Measurements from ENCODE around the gene TOMM40.
"Not testable (repeated sequence)": the region's sequence is repeated elsewhere in the genome, so short reads cannot be mapped to it uniquely, and the experiment has no call there.

Gene TOMM40

GRCh38 chr19:44872661-44873060 lies 18.4 kb upstream of the TOMM40 start:
- no peak for DNase-seq

- no peak for DNase-seq
Measured at GRCh38 chr19:44874317-44874716, 16.7 kb upstream of the TOMM40 start.

DNA sequence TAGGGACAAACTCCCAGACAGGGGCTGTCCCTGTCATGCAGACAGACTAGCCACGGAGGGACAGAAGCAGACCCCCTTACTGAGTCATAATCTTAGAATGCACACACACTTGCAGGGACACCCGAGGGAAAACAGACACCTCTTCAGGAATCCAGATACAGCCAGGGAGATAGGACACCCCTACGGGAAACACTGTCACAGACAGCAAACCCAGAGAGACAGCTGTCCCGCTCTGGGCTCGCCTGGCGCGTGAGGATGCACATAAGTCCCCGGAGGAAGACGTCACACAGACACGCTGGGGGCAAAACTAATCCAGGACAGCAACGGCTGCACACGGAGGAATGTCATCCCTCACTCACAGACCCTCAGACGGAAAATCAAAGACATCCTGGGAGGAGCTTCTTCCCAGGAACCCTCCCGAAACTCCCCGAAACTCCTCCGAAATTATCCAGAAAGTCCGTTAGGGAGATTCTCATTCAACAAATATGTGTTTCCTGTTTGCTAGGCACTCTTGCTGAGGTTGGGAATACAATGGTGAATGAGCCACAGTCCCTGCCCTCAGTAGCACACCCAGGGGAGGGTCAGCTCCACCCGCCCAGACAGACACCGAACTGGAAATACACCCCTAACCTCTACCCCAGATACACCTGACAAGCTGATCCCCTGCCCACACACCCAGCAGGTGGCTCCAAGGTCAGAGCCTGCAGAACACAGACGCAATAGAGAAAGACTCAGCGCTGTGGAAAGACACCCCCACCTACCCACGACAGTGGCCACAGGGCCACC lies 15.2 kb upstream of the TOMM40 start:
- no peak for DNase-seq

- no peak for DNase-seq
Measured at GRCh38 chr19:44876930-44877535, 14.0 kb upstream of the TOMM40 start.

- no peak for DNase-seq
Measured at GRCh38 chr19:44878120-44878865, 12.8 kb upstream of the TOMM40 start.

GRCh38 chr19:44879309-44880065 lies 11.6 kb upstream of the TOMM40 start:
- DNase-seq = no peak

DNA sequence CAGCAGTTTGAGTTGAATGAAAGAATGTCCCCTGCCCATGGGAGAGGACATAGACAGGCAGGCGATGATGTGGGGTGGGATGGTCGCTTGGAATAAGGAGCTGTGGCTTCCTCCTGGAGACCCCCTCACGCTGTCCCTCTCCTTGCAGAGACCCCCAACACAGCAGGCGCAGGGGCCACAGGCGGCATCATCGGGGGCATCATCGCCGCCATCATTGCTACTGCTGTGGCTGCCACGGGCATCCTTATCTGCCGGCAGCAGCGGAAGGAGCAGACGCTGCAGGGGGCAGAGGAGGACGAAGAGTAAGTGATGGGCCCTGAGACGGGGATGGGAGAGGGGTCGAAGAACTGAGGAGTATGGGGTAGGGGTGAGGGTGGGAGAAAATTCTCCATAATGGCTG lies 9.0 kb upstream of the TOMM40 start:
- no peak for DNase-seq

- not testable (repeated sequence) for DNase-seq
Measured at GRCh38 chr19:44882619-44883397, 8.2 kb upstream of the TOMM40 start.

- no peak for DNase-seq
Measured at GRCh38 chr19:44883922-44884321, 7.1 kb upstream of the TOMM40 start.

DNA sequence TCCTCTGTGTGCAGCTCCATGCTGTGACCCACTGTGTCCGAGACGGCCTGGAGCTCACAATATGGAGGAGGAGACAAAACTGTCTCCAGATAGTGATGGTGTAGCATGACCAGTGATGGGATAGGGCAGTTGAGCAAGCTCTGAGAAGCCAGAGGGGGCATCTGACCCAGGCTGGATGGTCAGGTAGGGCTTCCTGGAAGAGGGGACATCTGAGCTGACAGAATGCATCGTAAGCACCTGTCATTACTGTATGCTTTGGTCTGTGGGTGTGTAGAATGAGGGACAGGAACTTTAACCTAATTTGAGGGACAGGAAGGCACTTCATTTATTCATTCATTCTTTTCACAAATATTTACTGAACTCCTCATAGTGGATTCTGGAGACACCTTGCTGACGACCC lies 6.5 kb upstream of the TOMM40 start:
- DNase-seq = no peak

DNA sequence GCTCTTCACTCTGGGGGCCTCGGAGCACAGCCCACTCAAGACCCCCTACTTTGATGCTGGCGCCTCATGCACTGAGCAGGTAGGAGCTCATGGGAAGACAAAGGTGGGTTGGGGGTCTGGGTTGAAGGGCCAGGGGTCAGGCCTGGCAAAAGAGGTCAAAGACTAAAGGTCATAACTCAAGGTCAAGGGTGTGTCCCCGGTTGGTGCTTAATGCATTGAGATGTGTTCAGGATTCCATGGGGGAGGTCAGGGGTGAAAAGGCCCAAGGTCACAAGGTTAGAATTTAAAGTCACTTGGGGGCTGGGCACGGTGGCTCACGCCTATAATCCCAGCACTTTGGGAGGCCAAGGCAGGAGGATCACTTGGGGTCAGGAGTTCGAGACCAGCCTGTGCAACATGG lies 4.9 kb upstream of the TOMM40 start:
- DNase-seq = no peak

- DNase-seq = no peak
Measured at GRCh38 chr19:44887648-44888047, 3.4 kb upstream of the TOMM40 start.

GRCh38 chr19:44888335-44888734 lies 2.7 kb upstream of the TOMM40 start:
- not testable (repeated sequence) for DNase-seq

GRCh38 chr19:44889830-44890365 lies 1.2 kb upstream of the TOMM40 start:
- DNase-seq = no peak

GRCh38 chr19:44890366-44891015 lies 563 bp upstream of the TOMM40 start:
- DNase-seq = peak; percentile 100

GRCh38 chr19:44892932-44893331 lies 1.9 kb downstream of the TOMM40 start:
- no peak for DNase-seq

GRCh38 chr19:44893332-44894051 lies 2.4 kb downstream of the TOMM40 start:
- DNase-seq = no peak

GRCh38 chr19:44894052-44894400 lies 3.0 kb downstream of the TOMM40 start:
- DNase-seq = no peak

GRCh38 chr19:44894946-44895345 lies 3.9 kb downstream of the TOMM40 start:
- DNase-seq = no peak

- DNase-seq = no peak
Measured at GRCh38 chr19:44897835-44898234, 6.8 kb downstream of the TOMM40 start.

Data from activated CD4-positive, CD25-positive, alpha-beta regulatory T cell treated with anti-CD3 and anti-CD28 coated beads, Interleukin-2, amount 50 U/mL, for 72 hours (primary cell).